ENCODE measurements around the gene USP5.
"Not testable (repeated sequence)": the region's sequence is repeated elsewhere in the genome, so short reads cannot be mapped to it uniquely, and the experiment has no call there.

USP5 gene

GRCh38 chr12:6889775-6890573, 38.0 kb downstream of the USP5 start:
- DNase-seq, result not testable (repeated sequence)

- peak; percentile 79 for DNase-seq
Measured at GRCh38 chr12:6890789-6891645, 39.1 kb downstream of the USP5 start.

- DNase-seq, result no peak
Measured at GRCh38 chr12:6891646-6892001, 39.7 kb downstream of the USP5 start.

- not testable (repeated sequence) for DNase-seq
Measured at GRCh38 chr12:6892683-6893082, 40.7 kb downstream of the USP5 start.

GRCh38 chr12:6894321-6894720, 42.4 kb downstream of the USP5 start:
- DNase-seq, result no peak

GRCh38 chr12:6896846-6897435, 45.0 kb downstream of the USP5 start:
- DNase-seq, result no peak

- DNase-seq, result no peak
Measured at GRCh38 chr12:6899427-6899826, 47.5 kb downstream of the USP5 start.

GRCh38 chr12:6899837-6900519, 48.0 kb downstream of the USP5 start:
- DNase-seq, result no peak

- DNase-seq, result no peak
Measured at GRCh38 chr12:6902448-6902847, 50.5 kb downstream of the USP5 start.

- no peak for DNase-seq
Measured at GRCh38 chr12:6903722-6904121, 51.8 kb downstream of the USP5 start.

GRCh38 chr12:6904280-6905276, 52.6 kb downstream of the USP5 start, which contains the start of gene LRRC23:
Gene LRRC23 (plus strand): TSS chr12:6904822. CDS start chr12:6905634, 812 bp downstream.
- peak; percentile 76 for DNase-seq

- no peak for DNase-seq
Measured at GRCh38 chr12:6905414-6906040, 53.6 kb downstream of the USP5 start.

- not testable (repeated sequence) for DNase-seq
Measured at GRCh38 chr12:6908141-6908540, 56.2 kb downstream of the USP5 start.

GRCh38 chr12:6909421-6910145, 57.6 kb downstream of the USP5 start:
- no peak for DNase-seq

- no peak for DNase-seq
Measured at GRCh38 chr12:6912164-6912935, 60.4 kb downstream of the USP5 start.

GRCh38 chr12:6914246-6914946, 62.4 kb downstream of the USP5 start, which contains the start of gene ENO2:
Gene ENO2 (plus strand): TSS chr12:6914580. CDS start chr12:6915833, 1,253 bp downstream.
- DNase-seq, result peak; percentile 7

- DNase-seq, result no peak
Measured at GRCh38 chr12:6914947-6915788, 63.2 kb downstream of the USP5 start.

GRCh38 chr12:6915789-6916285, 63.9 kb downstream of the USP5 start:
- DNase-seq, result no peak

Measured in DMS 273 treated with DMSO at 0.1 percent for 48 hours (cell line).